Effector CD4-positive, alpha-beta T cell (primary cell): Measurements from ENCODE around the gene RNF13.
"Not testable (repeated sequence)": the region's sequence is repeated elsewhere in the genome, so short reads cannot be mapped to it uniquely, and the experiment has no call there.

Source experiments
- DNase-seq: peaks from one replicate; pipeline ENCODE4 v3.0.0-alpha.2; 2020

RNF13 gene

GRCh38 chr3:149901770-149902169 is 88.8 kb downstream of the RNF13 start:
- no peak for DNase-seq

DNA sequence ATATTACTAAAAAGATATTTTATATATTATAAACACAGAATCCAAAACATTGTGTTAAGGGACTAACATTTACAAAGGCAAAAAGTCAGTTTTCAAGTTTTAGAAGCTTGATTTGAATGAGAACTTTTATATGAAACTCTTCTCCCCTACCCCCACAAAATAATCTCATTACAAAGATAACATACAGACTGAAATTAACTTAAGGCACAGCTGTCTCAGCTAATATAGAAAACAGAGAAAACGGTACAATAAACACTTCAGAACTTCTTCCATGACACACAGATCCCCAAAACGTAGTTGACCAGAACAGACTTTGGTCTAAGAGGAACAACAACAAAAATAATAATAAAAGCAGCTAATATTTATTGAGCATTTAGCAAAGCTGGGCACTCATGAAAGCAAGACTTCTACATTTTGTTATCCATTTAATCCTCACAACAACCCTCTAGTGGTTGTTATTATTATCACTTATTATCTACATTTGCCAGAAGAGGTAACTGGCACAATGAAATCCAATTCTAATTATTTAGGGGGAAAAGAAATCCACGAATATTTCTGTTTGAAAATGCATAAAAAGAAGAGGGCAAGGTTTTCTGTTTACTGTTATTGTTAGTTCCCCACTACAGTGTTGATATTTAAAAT is 89.6 kb downstream of the RNF13 start:
- no peak for DNase-seq

GRCh38 chr3:149906036-149906435 is 93.0 kb downstream of the RNF13 start:
- DNase-seq, result no peak

DNA sequence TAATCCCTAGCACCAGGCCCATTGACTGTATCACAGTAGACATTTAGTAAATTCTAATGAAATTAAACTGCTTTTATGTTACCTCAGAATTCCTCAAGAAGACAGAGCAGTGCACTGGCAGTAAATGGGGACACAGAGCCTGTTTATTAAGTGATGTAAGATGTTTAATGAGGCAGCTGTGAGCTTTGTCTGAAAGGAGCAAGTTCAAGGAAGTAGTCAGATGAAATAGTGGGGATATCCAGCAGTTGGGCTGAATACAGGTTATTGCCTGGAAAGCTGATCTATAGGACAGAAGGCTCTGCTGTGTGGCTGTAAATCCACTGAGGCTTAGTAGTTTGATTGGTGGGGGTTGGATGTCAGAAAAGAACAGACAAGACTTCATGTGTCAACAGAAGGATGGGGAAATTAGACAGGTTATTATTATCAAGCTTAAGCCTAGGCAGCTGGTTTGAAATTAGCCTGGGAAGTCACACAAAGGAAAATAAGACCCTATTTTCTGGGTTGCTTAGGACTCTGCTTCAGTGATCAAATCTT is 95.5 kb downstream of the RNF13 start:
- DNase-seq, result no peak

DNA sequence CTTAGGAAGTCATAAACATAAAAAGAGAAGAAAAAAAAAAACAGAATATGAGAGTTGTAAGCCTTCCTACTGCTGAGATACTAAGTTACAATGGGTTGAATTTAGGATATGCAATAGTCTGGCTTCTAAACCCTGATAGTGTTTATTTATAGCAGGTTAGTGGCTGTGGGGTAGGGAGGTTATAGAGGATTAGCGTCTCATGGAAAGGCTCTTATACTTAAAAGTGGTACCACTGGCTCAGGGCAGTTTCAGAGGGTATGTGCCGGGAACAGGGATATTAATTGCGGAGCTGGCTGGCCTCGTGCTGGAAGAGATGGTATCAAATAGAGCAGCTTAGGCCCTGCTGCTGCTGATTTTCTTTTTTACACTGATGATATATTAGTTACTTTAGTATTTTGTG is 96.9 kb downstream of the RNF13 start:
- no peak for DNase-seq

DNA sequence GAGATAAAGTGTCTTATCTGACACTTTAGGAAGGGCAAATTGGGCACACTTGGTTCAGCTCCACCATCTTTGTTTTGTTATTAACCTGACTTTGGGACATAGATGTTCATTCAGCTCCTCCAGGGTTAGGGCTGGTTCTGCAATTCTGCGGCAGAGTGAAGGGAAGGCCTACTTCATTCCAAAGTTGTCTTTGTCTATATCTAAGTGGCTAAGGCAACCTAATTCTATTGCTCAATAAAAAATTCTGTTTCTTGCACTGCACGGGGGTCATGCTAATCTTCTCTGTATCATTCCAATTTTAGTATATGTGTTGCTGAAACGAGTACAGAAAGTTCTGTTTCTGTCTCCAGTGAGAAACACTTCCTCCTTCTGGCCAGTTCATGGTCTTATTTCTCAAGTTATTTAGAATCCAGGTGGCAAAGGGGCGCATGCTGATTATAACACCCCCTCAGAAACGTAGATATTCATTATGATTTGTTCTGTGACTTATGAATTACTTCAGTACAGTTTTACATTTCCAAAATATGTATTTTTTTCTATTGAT is 104.2 kb downstream of the RNF13 start:
- no peak for DNase-seq

GRCh38 chr3:149919509-149919908 is 106.5 kb downstream of the RNF13 start:
- no peak for DNase-seq

GRCh38 chr3:149920119-149920518 is 107.1 kb downstream of the RNF13 start:
- no peak for DNase-seq

- DNase-seq, result no peak
These were observed 120.0 kb downstream of the RNF13 start for GRCh38 chr3:149933008-149933407.

DNA sequence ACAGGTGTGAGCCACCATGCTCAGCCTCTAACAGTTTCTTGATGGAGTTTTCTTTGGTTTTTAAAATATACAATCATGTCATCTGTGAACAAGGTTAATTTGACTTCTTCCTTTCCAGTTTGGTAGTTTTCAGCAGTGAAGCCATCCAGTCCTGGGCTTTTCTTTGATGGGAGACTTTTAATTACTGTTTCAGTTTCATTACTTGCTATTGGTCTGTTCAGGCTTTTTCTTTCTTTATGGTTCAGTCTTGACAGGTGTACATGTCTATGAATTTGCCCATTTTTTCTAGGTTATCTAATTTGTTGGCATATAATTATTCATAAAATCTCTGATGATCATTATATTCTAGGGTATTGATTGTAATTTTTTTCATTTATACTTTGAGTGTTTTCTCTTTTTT is 120.8 kb downstream of the RNF13 start:
- no peak for DNase-seq

- DNase-seq, result no peak
These were observed 121.5 kb downstream of the RNF13 start for GRCh38 chr3:149934524-149934923.

GRCh38 chr3:149936812-149937230 is 123.8 kb downstream of the RNF13 start:
- DNase-seq, result peak; percentile 16

- DNase-seq, result not testable (repeated sequence)
These were observed 125.5 kb downstream of the RNF13 start for GRCh38 chr3:149938392-149939055.

- no peak for DNase-seq
These were observed 128.2 kb downstream of the RNF13 start for GRCh38 chr3:149941186-149941585.

- no peak for DNase-seq
These were observed 128.9 kb downstream of the RNF13 start for GRCh38 chr3:149941946-149942345.

DNA sequence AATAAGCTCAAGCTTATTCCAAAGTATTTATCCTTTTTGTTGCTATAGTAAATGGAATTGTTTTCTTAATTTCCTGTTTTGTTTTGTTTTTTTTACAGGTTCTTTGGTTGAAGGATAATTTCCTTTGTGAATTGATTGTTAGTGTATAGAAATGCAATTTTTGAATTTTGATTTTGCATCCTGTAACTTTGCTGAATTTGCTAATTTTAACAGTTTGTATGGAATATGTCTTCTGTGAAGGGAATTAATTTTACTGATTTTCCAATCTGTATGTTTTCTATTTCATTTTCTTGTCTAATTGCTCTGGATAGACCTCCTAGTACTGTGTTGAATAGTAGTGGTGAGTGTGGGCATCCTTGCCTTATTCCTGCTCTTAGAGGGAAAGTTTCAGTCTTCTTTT is 129.4 kb downstream of the RNF13 start:
- DNase-seq, result no peak

- DNase-seq, result not testable (repeated sequence)
These were observed 131.0 kb downstream of the RNF13 start for GRCh38 chr3:149943966-149944365.

DNA sequence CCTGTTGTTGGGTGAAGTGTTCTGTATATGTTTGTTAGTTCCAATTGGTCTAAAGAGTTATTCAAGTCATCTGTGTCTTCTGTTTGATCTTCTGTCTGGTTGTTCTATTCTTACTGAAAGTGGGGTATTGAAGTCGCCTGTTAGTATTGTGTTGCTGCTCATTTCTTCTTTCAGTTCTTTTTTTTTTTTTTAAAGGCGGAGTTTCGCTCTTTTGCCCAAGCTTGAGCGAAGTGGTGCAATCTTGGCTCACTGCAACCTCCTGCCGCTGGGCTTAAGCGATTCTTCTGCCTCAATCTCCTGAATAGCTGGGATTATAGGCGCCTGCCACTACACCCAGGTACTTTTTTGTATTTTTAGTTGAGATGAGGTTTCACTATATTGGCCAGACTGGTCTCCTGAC is 134.2 kb downstream of the RNF13 start:
- no peak for DNase-seq

DNA sequence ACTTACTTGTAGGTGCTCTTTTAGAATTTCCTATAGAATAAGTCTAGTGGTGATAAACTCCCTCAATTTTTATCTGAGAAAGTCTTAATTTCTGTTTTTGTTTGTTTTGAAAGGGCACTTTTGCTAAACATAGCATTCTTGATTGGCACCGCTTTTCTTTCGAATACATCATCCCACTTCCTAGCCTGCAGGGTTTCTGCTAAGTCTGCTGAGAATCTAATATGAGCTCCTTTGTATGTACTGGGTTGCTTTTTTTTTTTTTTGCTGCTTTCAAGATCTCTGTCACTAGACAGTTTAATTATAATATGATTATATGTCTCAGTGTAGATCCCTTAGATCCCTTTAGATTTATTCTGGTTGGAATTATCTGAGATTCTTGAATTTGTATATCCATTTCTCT is 136.2 kb downstream of the RNF13 start:
- no peak for DNase-seq

DNA sequence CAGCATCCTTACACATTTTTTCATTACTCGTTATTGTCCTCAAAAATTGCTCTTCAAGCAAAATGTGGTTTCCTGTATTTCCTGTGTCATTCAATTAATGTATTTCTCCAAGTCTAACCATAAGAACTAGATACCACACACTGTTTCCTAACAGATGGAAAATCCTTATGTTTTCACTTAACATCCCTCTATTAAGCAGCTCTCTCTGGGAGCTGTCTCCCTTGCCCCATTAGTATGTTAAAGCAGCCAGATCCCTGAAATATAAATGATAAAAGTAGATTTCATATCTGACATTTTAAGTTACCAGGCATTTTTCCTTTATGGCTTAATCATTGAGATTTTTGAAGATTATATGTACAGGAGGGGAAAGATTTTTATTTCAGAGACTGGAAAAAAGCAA is 141.8 kb downstream of the RNF13 start:
- DNase-seq, result no peak

GRCh38 chr3:149955449-149955848 is 142.4 kb downstream of the RNF13 start:
- DNase-seq, result no peak

DNA sequence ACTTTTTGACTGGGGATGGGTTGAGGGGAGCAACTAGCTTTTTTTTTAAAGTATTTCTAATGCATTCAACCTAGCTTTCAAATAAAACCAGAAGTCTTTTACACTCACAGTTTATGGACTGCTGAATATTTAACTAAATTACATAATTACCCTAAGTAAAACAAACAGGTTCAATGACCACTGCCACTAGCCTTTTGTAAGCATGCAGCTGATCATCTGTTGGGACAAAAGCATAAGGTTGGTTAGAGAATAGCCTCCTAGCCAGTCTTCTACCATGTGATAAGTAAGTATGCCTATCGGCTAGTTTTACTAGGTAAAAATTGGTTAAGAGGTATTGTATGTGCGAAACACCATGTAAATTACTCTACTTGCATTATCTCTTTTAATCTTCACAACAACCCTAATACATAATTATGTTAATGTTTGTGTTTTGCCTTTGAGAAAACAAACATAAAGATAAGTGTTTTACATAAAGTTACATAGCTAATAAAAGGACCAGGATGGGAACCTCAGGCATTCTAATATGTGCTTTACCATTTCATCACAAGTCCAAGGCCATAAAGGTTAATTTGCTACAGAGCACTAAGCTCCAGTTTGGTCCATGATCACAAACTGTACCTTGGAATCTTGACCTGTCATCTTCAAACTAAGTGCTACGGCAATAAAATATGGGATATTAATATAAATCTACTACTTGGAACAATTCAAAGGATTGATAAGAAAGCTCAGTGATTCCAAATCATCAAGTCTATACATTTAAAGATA is 144.5 kb downstream of the RNF13 start:
- no peak for DNase-seq

GRCh38 chr3:149958171-149958796 is 145.3 kb downstream of the RNF13 start:
- no peak for DNase-seq
